Measurements from ENCODE around the gene CYP17A1.

GRCh38 chr10:102870221-102870620 is 33.0 kb upstream of the CYP17A1 start:
- TF ChIP-seq CTCF (IDR thresholded peaks at IDR 0.05) = no peak
- no peak for TF ChIP-seq POLR2A (IDR thresholded peaks at IDR 0.05)
